CD4-positive, CD25-positive, alpha-beta regulatory T cell (primary cell): ENCODE data around the gene GNPTAB. TPM values are rescaled to one million over a fixed set of nuclear protein-coding genes. Genes with fewer than 3 reads are reported as not detected.

Source experiments
- ATAC-seq, 2 donors: fragments of 150-1000 bp; cut with Tn5 transposase; one replicate each; pipeline ENCODE4 v1.10.0; 2021; ENCODE audit warnings: low read depth in 2 of 2, moderate number of reproducible peaks in 2 of 2, moderate library complexity in 1 of 2
- DNase-seq, 3 donors: peaks; one replicate each; pipeline versions ENCODE4 v3.0.0 to v3.0.0-alpha.2; 2012 to 2022; ENCODE audit warnings: mixed read lengths in 1 of 3
- H3K27ac ChIP-seq: one replicate; pipeline ENCODE4 v1.7.0; 2013; ENCODE audit warnings: mild to moderate bottlenecking, low read length; ENCODE audit not compliant: insufficient read depth, poor library complexity, severe bottlenecking
- H3K27me3 ChIP-seq: one replicate; pipeline ENCODE4 v1.7.0; 2013; ENCODE audit warnings: low read length; ENCODE audit not compliant: control insufficient read depth, insufficient read depth
- H3K36me3 ChIP-seq: one replicate; pipeline ENCODE4 v1.7.0; 2013; ENCODE audit warnings: mild to moderate bottlenecking, low read length, moderate library complexity; ENCODE audit not compliant: control insufficient read depth, insufficient read depth
- H3K4me1 ChIP-seq: 2 replicates; pipeline ENCODE4 v1.7.0; 2013; ENCODE audit warnings: mild to moderate bottlenecking, low read length; ENCODE audit not compliant: insufficient read depth, control insufficient read depth, poor library complexity, severe bottlenecking
- H3K4me3 ChIP-seq: one replicate; pipeline ENCODE4 v1.7.0; 2013; ENCODE audit warnings: low read depth, mild to moderate bottlenecking, low read length, moderate library complexity
- H3K9me3 ChIP-seq, 2 experiments: 1 replicate in 1 of 2; 2 replicates in 1 of 2; pipeline ENCODE4 v1.7.0; 2013; ENCODE audit warnings: low read length in 2 of 2, mild to moderate bottlenecking in 1 of 2, moderate library complexity in 1 of 2; ENCODE audit not compliant: control insufficient read depth in 2 of 2
- H3K27ac Mint-ChIP-seq, 3 donors: one replicate each; pipeline ENCODE4 v1.8.0; 2020 to 2022; ENCODE audit warnings: mild to moderate bottlenecking in 3 of 3, mixed read lengths in 3 of 3, moderate library complexity in 2 of 3
- H3K27me3 Mint-ChIP-seq: one replicate; pipeline ENCODE4 v1.8.0; 2022; ENCODE audit warnings: mild to moderate bottlenecking, mixed read lengths
- H3K36me3 Mint-ChIP-seq: one replicate; pipeline ENCODE4 v1.8.0; 2020; ENCODE audit warnings: mixed read lengths
- H3K4me1 Mint-ChIP-seq, 4 donors: one replicate each; pipeline ENCODE4 v1.8.0; 2020 to 2022; ENCODE audit warnings: mixed read lengths in 4 of 4, mild to moderate bottlenecking in 1 of 4
- H3K4me3 Mint-ChIP-seq, 4 donors: one replicate each; pipeline ENCODE4 v1.8.0; 2020 to 2022; ENCODE audit warnings: mild to moderate bottlenecking in 4 of 4, mixed read lengths in 4 of 4, moderate library complexity in 3 of 4
- H3K9me3 Mint-ChIP-seq, 7 donors: one replicate each; pipeline ENCODE4 v1.8.0; 2020 to 2022; ENCODE audit warnings: mixed read lengths in 7 of 7, mild to moderate bottlenecking in 3 of 7, moderate library complexity in 2 of 7
- polyA plus RNA-seq, 4 donors: library from polyadenylated mRNA; unstranded; fragments of 300-500 nt; fragmentation: Illumina TruSeq; gene quantifications; one replicate each; pipeline ENCODE4 v1.2.3, GENCODE V29; 2021
- total RNA-seq: library from RNA; stranded (reverse); gene quantifications from one replicate; pipeline ENCODE4 v1.2.3, GENCODE V29; 2022

Gene GNPTAB
- total and polyA plus RNA-seq, 5 donors from 2014 or later = 25.8 to 53.6 (median 32.2) TPM

DNA sequence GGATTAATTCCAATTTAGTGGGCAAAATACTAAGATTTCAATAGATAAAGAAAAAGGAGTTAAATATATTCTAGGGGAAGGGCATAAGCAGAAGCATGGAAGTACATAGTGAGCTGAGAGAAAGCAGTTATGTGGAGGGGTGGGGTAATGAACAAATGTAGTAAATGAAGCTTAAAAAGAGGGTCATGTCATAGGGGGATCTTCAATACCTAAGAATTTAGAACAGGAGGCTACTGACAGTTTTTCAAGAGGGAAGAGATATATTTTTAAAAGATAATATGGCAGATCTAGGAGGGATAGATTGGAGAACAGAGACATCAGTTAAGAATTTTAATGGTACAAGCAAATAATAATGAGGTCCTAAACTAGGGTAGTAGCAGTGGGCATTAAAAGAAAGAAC, 100.9 kb downstream of the GNPTAB start:
- Histone ChIP-seq H3K9me3 (no peaks in the 10 kb centered on the region), H3K4me3 (no peak overlapping the region), H3K27ac (no peak overlapping the region), H3K27me3 (no peaks in the 10 kb centered on the region), H3K4me1 (no peaks in the 10 kb centered on the region), H3K36me3 (peaks cover 2% of the 10 kb centered on the region)
- Mint-ChIP-seq H3K4me1 (no peaks in the 10 kb centered on the region), H3K27me3 (no peaks in the 10 kb centered on the region), H3K4me3 (no peak overlapping the region), H3K9me3 (peaks cover 0 to 1% (median 0%) of the 10 kb centered on the region in 7 donors), H3K36me3 (peaks cover 13% of the 10 kb centered on the region), H3K27ac (no peak overlapping the region)
- no peak for ATAC-seq
- no peak for DNase-seq

DNA sequence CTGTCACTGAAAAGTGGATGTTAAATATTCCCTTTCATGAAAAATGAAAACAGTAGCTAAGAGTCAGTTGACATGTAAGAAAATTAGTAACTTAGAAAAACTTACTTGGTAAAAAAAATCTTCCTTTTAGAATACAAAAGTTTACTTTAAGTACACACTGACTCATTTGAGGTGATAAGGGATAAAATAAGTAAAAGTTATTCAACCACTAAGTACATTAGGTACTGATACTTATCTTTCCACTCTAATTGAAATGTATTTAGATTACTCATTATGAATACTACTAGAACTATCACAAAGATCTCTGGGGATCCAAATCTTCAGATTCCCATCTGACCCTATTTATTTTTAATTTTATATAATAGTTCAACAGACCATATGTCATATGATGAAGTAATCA, 103.7 kb downstream of the GNPTAB start:
- H3K4me1 Mint-ChIP-seq = no peaks in the 10 kb centered on the region
- H3K27me3 Mint-ChIP-seq = no peaks in the 10 kb centered on the region
- no peak overlapping the region for H3K27ac Mint-ChIP-seq
- H3K9me3 Mint-ChIP-seq = peaks cover 0 to 1% (median 0%) of the 10 kb centered on the region in 7 donors
- no peak for DNase-seq
- Histone ChIP-seq H3K27me3 (no peaks in the 10 kb centered on the region), H3K27ac (no peak overlapping the region), H3K36me3 (peaks cover 2% of the 10 kb centered on the region), H3K4me1 (no peaks in the 10 kb centered on the region), H3K9me3 (no peaks in the 10 kb centered on the region), H3K4me3 (no peak overlapping the region)
- no peak overlapping the region for H3K4me3 Mint-ChIP-seq
- no peak for ATAC-seq
- peaks cover 10% of the 10 kb centered on the region for H3K36me3 Mint-ChIP-seq

DNA sequence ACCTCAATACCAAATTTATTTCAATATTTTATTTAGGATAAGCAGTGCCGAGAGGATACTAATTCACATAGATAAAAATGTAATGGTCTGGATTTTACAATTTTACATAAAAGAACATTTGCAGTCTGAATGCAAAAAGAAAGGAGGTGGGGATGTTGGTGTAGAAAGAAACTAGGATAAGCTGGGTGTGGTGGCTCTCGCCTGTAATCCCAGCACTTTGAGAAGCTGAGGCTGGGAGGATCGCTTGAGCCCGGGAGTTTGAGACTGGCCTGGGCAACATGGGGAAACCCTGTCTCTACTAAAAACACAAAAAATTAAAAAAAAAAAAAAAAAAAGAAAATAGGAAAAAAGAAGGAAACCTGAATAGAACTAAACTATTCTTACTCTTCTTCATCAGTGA, 108.4 kb downstream of the GNPTAB start:
- H3K36me3 Mint-ChIP-seq = peaks cover 4% of the 10 kb centered on the region
- Histone ChIP-seq H3K27me3 (no peaks in the 10 kb centered on the region), H3K27ac (no peak overlapping the region), H3K4me3 (no peak overlapping the region), H3K4me1 (no peaks in the 10 kb centered on the region), H3K9me3 (no peaks in the 10 kb centered on the region), H3K36me3 (no peaks in the 10 kb centered on the region)
- H3K9me3 Mint-ChIP-seq = no peaks in the 10 kb centered on the region
- H3K27me3 Mint-ChIP-seq = no peaks in the 10 kb centered on the region
- H3K4me3 Mint-ChIP-seq = no peak overlapping the region
- ATAC-seq (no peak), DNase-seq (no peak)
- no peak overlapping the region for H3K27ac Mint-ChIP-seq
- peaks cover 0 to 2% (median 0%) of the 10 kb centered on the region in 4 donors for H3K4me1 Mint-ChIP-seq

DNA sequence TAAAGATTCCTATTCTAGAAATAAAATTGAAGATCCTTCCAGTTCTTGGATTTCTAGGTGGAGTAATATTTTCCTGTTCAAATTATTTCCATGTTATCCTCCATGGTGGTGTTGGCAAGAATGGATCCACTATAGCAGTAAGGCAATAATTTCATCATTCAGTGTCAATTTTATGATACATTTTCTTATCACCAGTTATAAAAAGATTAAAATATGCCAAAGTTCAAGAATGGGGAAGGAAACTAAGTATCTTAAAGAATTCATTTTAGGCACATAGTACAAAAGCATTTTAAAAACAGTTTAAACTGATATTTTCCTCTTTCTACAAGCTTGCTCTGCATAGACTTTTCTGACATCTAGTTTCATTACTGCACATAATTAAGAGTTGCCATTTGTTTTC, 110.6 kb downstream of the GNPTAB start:
- DNase-seq (no peak), ATAC-seq (no peak)
- Histone ChIP-seq H3K27ac (no peak overlapping the region), H3K27me3 (no peaks in the 10 kb centered on the region), H3K4me3 (no peak overlapping the region), H3K36me3 (no peaks in the 10 kb centered on the region), H3K9me3 (no peaks in the 10 kb centered on the region), H3K4me1 (no peaks in the 10 kb centered on the region)
- H3K4me1 Mint-ChIP-seq = peaks cover 0 to 2% (median 0%) of the 10 kb centered on the region in 4 donors
- H3K27ac Mint-ChIP-seq = no peak overlapping the region
- H3K27me3 Mint-ChIP-seq = no peaks in the 10 kb centered on the region
- H3K4me3 Mint-ChIP-seq = no peak overlapping the region
- peaks cover 4% of the 10 kb centered on the region for H3K36me3 Mint-ChIP-seq
- H3K9me3 Mint-ChIP-seq = peaks cover 0 to 2% (median 0%) of the 10 kb centered on the region in 7 donors

DNA sequence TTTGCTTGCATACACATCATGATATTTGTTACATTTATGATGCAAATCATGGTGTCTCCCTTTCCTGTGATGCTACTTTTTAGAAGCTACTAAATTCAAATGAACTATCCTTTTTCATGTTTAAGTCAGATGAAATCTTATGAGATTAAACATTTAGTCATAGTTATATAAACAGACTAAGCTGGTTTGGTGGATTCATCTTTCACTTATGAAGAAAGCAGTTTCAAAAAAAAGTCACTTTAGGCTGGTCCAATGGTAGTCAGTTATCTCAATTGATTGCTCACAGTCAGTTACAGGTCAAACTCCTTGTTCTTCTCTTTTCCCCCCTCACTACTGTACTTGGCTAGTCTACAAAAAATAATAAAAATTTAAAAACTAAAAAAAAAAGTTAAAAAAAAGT, 111.2 kb downstream of the GNPTAB start:
- H3K36me3 Mint-ChIP-seq = peaks cover 4% of the 10 kb centered on the region
- peaks cover 0 to 2% (median 0%) of the 10 kb centered on the region in 4 donors for H3K4me1 Mint-ChIP-seq
- no peaks in the 10 kb centered on the region for H3K36me3 ChIP-seq
- H3K4me3 Mint-ChIP-seq = no peak overlapping the region
- no peak overlapping the region for H3K27ac ChIP-seq
- ATAC-seq (no peak), DNase-seq (no peak)
- no peaks in the 10 kb centered on the region for H3K27me3 Mint-ChIP-seq
- no peaks in the 10 kb centered on the region for H3K4me1 ChIP-seq
- no peaks in the 10 kb centered on the region for H3K27me3 ChIP-seq
- no peak overlapping the region for H3K4me3 ChIP-seq
- H3K9me3 ChIP-seq = no peaks in the 10 kb centered on the region
- no peak overlapping the region for H3K27ac Mint-ChIP-seq
- peaks cover 0 to 2% (median 0%) of the 10 kb centered on the region in 7 donors for H3K9me3 Mint-ChIP-seq

DNA sequence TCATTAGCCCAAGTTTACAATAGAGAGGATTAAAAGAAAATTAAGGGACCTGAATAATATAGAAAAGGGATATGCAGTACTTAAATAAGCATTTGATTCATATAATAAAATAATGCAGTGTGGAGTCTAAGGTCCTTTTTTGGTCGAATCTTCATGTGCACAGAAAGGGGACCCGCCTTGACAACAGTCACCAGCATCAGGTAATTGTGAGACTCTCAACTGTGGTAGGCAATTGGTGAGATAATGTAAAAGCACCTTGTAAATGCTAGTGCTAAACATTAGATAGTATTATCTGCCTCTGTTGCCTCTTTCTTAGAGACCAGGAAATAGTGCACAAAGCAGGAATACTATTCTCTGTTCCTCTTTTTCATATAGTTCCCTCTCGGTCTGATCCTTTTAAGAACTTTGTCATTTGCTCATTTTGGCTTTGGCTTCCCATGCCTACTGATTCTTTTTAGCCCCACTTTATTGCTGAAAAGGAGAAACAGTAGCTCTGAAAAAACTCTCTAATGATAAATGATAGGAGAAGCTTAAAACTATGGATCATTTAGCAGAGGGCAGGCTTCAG, 115.8 kb downstream of the GNPTAB start:
- Mint-ChIP-seq H3K4me1 (peaks cover 0 to 12% (median 4%) of the 10 kb centered on the region in 4 donors), H3K27ac (no peak overlapping the region), H3K9me3 (peaks cover 0 to 2% (median 0%) of the 10 kb centered on the region in 7 donors), H3K4me3 (no peak overlapping the region), H3K27me3 (peaks cover 8% of the 10 kb centered on the region), H3K36me3 (peaks cover 9% of the 10 kb centered on the region)
- Histone ChIP-seq H3K4me1 (no peaks in the 10 kb centered on the region), H3K9me3 (no peaks in the 10 kb centered on the region), H3K36me3 (no peaks in the 10 kb centered on the region), H3K4me3 (no peak overlapping the region), H3K27ac (no peak overlapping the region), H3K27me3 (no peaks in the 10 kb centered on the region)
- no peak for DNase-seq
- no peak for ATAC-seq

DNA sequence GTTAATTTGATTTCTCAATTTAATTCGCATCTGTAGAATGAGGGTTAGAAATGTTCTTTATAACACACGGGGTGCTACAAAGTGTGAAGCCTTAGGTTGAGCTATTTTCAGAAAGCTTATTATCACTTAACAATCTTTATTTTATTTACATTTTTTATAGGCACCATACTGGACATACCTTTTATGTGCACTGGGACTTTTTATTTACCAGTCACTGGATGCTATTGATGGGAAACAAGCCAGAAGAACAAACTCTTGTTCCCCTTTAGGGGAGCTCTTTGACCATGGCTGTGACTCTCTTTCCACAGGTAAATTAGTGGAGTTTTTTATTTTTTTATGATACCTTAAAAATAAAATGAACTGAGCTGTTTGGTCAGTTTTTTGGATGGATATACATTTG, 116.8 kb downstream of the GNPTAB start:
- DNase-seq (no peak), ATAC-seq (no peak)
- no peak overlapping the region for H3K4me3 ChIP-seq
- peaks cover 9% of the 10 kb centered on the region for H3K36me3 Mint-ChIP-seq
- H3K4me1 ChIP-seq = no peaks in the 10 kb centered on the region
- no peaks in the 10 kb centered on the region for H3K27me3 ChIP-seq
- H3K27ac Mint-ChIP-seq = no peak overlapping the region
- H3K9me3 ChIP-seq = no peaks in the 10 kb centered on the region
- H3K27me3 Mint-ChIP-seq = peaks cover 8% of the 10 kb centered on the region
- H3K9me3 Mint-ChIP-seq = peaks cover 0 to 2% (median 0%) of the 10 kb centered on the region in 7 donors
- H3K4me3 Mint-ChIP-seq = no peak overlapping the region
- H3K4me1 Mint-ChIP-seq = peaks cover 0 to 17% (median 8%) of the 10 kb centered on the region in 4 donors
- no peaks in the 10 kb centered on the region for H3K36me3 ChIP-seq
- H3K27ac ChIP-seq = no peak overlapping the region

DNA sequence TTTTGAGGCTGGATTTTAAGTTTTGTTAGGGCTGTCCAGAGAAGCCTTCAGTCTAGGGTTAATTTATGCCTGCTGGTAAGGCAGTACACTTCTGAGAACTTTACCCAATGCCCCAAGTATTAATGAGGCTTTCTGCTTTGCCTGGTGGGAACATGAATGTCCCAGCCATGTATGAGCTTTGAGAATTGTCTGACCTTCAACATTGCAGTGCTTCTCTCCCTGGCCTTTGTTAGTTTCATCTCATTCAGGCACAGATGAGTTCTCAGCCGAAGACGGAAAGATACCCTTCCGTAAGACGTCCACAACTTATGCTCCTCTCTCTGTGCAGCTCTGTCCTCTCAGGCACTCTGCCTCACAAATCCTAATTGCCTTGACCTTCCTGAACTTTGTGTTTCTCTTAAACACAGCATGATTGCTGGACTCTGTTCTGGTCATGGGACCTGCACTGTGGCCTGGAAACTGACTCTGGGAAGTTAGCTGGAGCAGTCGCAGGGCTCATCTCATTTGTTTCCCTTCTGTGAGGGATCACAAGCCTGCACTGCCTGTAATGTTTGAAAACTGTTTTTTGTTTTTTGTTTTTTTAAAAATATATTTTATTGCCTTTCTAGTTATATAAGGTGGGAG, 117.6 kb downstream of the GNPTAB start:
- H3K36me3 Mint-ChIP-seq = peaks cover 9% of the 10 kb centered on the region
- no peaks in the 10 kb centered on the region for H3K9me3 ChIP-seq
- peaks cover 8% of the 10 kb centered on the region for H3K27me3 Mint-ChIP-seq
- peak overlapping the region in 1 of 3 donors; percentile 4 for H3K27ac Mint-ChIP-seq
- ATAC-seq = no peak
- H3K36me3 ChIP-seq = no peaks in the 10 kb centered on the region
- H3K9me3 Mint-ChIP-seq = peaks cover 0 to 2% (median 0%) of the 10 kb centered on the region in 7 donors
- no peaks in the 10 kb centered on the region for H3K4me1 ChIP-seq
- H3K27me3 ChIP-seq = no peaks in the 10 kb centered on the region
- H3K27ac ChIP-seq = no peak overlapping the region
- peaks cover 0 to 18% (median 10%) of the 10 kb centered on the region in 4 donors for H3K4me1 Mint-ChIP-seq
- DNase-seq = no peak
- no peak overlapping the region for H3K4me3 ChIP-seq
- no peak overlapping the region for H3K4me3 Mint-ChIP-seq
